ENCODE measurements around the gene COG4. TPM values are rescaled to one million over a fixed set of nuclear protein-coding genes. Genes with fewer than 3 reads are reported as not detected.

Gene COG4
- total RNA-seq, 2 donors from 2014 or later, result 23.1 to 43.8 TPM

DNA sequence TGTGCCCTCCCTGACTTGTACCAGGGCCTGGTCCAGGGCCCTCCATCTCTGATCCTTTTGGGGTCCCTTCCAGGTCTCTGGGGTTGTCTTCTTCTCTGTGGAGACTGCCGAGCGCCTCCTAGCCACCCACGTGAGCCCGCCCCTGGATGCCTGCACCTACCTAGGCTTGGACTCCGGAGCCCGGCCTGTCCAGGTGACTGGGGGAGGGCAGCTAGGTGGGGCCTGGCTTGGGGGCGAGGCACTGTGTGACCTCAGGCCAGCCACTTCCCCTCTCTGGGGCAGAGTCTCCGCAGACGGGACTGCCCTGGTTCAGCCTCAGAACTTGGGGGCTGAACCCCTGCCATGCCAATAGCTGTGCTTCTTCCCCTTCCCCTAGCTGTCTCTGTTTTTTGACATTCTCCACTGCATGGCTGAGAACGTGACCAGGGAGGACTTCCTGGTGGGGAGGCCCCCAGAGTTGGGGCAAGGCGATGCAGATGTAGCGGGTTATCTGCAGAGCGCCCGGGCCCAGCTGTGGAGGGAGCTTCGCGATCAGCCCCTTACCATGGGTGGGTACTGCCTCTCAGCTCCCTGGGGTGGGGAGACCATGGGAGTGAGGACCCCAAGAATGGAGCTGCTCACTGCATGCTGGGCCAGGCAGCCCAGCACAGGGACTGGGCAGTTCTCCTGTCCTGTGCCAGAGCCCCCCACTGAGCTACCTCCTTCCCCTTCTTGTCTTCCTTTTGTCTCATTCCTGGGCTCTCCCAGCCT lies 54.4 kb downstream of the COG4 start:
- H3K4me3 ChIP-seq, result no peak overlapping the region
- peaks cover 0 to 7% of the 10 kb centered on the region in 2 donors for H3K36me3 ChIP-seq (replicated peaks in 1 of 2; ENCODE audit: insufficient read depth in 1 of 2, low read depth in 2 of 2)
- ATAC-seq, result no peak
- no peaks in the 10 kb centered on the region for H3K27me3 ChIP-seq
- no peak overlapping the region for H3K27ac ChIP-seq
- H3K9me3 ChIP-seq, result no peaks in the 10 kb centered on the region
- WGBS, 2 donors, result 94 to 95% methylated on average over 9 to 14 of the region's 16 CpGs
- H3K4me1 ChIP-seq, result no peaks in the 10 kb centered on the region
- TF ChIP-seq, protein P1, sequence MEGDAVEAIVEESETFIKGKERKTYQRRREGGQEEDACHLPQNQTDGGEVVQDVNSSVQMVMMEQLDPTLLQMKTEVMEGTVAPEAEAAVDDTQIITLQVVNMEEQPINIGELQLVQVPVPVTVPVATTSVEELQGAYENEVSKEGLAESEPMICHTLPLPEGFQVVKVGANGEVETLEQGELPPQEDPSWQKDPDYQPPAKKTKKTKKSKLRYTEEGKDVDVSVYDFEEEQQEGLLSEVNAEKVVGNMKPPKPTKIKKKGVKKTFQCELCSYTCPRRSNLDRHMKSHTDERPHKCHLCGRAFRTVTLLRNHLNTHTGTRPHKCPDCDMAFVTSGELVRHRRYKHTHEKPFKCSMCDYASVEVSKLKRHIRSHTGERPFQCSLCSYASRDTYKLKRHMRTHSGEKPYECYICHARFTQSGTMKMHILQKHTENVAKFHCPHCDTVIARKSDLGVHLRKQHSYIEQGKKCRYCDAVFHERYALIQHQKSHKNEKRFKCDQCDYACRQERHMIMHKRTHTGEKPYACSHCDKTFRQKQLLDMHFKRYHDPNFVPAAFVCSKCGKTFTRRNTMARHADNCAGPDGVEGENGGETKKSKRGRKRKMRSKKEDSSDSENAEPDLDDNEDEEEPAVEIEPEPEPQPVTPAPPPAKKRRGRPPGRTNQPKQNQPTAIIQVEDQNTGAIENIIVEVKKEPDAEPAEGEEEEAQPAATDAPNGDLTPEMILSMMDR (IDR thresholded peaks at IDR 0.05), result no peak
- no peak for TF ChIP-seq POLR2A (IDR thresholded peaks at IDR 0.05)
- DNase-seq, result no peak
- intact Hi-C loops (cut with DNase I), result no loop called here

DNA sequence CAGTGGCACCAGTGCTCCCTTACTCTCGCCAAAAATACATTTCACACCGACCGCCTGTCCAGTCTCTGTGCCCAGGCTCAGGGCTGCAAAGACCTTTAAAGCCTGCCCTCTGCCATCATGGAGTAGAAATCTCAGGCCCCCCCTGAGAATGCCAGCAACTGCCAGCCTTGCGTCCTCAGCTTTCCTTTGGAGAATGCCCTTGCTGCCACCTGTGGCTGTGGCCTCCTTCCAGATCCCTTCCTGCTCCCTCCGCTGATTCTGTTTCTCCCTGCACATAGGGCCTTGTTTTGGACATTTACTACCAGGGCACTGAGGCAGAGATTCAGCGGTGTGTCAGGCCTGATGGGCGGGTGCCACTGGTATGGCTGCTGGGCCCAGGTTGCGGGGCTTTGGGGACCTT lies 55.7 kb downstream of the COG4 start:
- Histone ChIP-seq H3K4me3 (no peak overlapping the region), H3K9me3 (no peaks in the 10 kb centered on the region), H3K4me1 (no peaks in the 10 kb centered on the region), H3K27ac (no peak overlapping the region), H3K36me3 (replicated peaks in 1 of 2; ENCODE audit: insufficient read depth in 1 of 2, low read depth in 2 of 2) (peaks cover 0 to 11% of the 10 kb centered on the region in 2 donors), H3K27me3 (no peaks in the 10 kb centered on the region)
- WGBS, 2 donors, result 86 to 94% methylated on average over 7 to 8 of the region's 8 CpGs
- ATAC-seq (no peak), DNase-seq (no peak)
- no peak for TF ChIP-seq POLR2A (IDR thresholded peaks at IDR 0.05)
- TF ChIP-seq, protein P1 (IDR thresholded peaks at IDR 0.05), result no peak
- intact Hi-C loops (cut with DNase I), result no loop called here

DNA sequence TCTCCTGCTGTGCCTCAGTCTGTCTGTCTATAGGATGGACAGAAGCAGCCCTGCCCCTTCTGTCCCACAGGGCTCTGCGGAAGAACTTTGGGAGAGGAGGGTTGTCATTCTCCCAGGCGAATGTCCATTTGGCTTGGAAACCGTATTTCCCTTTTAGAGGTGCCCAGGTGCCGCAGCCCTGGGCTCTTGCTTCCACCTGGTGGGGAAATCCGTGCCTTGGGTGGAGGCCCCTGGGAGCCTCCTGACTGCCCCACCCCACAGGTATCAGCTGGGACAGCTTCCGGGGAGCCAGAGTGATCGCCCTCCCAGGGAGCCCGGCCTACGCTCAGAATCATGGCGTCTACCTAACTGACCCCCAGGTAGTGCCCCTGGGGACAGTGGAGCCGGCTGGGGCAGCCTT lies 56.2 kb downstream of the COG4 start:
- Histone ChIP-seq H3K27me3 (no peaks in the 10 kb centered on the region), H3K4me1 (no peaks in the 10 kb centered on the region), H3K27ac (no peak overlapping the region), H3K4me3 (no peak overlapping the region), H3K9me3 (no peaks in the 10 kb centered on the region), H3K36me3 (replicated peaks in 1 of 2; ENCODE audit: insufficient read depth in 1 of 2, low read depth in 2 of 2) (peaks cover 0 to 11% of the 10 kb centered on the region in 2 donors)
- no peak for TF ChIP-seq POLR2A (IDR thresholded peaks at IDR 0.05)
- TF ChIP-seq, protein P1 (IDR thresholded peaks at IDR 0.05), result no peak
- intact Hi-C loops (cut with DNase I), result no loop called here
- no peak for ATAC-seq
- WGBS, 2 donors, result 94% methylated on average over 11 of the region's 11 CpGs; no CpG with 5 or more reads in 1 of the 2 donors
- no peak for DNase-seq

DNA sequence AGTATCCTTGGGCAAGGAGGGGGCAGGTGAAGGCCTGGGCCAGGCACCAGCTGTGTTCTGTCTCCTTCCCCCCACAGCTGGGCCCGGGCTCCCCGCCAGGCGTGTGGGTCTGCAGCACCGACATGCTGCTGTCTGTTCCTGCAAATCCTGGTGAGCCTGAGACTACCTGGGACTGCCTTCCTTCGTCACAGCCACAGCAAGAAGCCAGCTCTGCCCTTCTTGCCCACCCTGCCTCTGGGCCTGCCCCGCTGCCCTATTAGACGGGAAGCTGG lies 56.6 kb downstream of the COG4 start:
- TF ChIP-seq, protein P1 (IDR thresholded peaks at IDR 0.05), result no peak
- TF ChIP-seq POLR2A (IDR thresholded peaks at IDR 0.05), result no peak
- no peak overlapping the region for H3K27ac ChIP-seq
- no peak for ATAC-seq
- H3K36me3 ChIP-seq (replicated peaks in 1 of 2; ENCODE audit: insufficient read depth in 1 of 2, low read depth in 2 of 2), result peaks cover 0 to 11% of the 10 kb centered on the region in 2 donors
- intact Hi-C loops (cut with DNase I), result no loop called here
- no peaks in the 10 kb centered on the region for H3K27me3 ChIP-seq
- no peaks in the 10 kb centered on the region for H3K4me1 ChIP-seq
- H3K9me3 ChIP-seq, result no peaks in the 10 kb centered on the region
- 88 to 100% methylated on average over 2 to 7 of the region's 7 CpGs for WGBS, 2 donors
- H3K4me3 ChIP-seq, result no peak overlapping the region
- no peak for DNase-seq

Data from body of pancreas (tissue), 4 donors.